Suppressor macrophage treated with lipopolysaccharide for 1 hour (primary cell): ENCODE data around the gene LRIG2.
"Not testable (repeated sequence)": the region's sequence is repeated elsewhere in the genome, so short reads cannot be mapped to it uniquely, and the experiment has no call there.

ENCODE experiments used
- DNase-seq, 3 donors: peaks; one replicate each; pipeline ENCODE4 v3.0.0-alpha.2; 2020 to 2022

Gene LRIG2

DNA sequence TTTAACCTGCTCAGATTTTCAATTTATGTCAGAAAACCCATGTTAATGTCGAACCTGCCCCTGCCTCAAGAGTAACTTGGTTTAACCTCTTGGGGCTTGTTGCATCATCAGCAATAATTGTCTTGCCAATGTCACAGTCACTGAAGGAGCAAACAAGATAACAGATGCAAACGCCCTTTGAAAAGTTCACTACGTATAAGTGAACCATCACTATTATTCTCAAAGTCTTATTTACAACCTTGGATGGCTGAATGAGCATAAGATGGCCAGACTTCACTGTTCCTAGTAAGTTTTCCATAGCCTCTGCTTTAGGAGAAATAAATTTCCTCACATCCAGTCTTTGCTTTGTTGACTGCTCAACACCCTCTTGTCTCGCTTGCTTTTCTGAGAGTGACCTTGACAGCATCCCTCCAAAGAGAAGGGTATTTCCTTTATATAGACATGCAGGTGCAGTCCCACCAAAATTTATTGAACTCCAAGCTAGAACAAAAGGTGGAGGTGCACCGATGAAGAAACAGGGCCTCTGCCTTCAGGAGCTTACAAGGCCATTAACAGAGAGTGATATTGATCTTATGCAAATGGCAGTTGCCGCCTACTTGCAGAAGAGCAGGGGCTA, 749 bp upstream of the LRIG2 start:
- DNase-seq: no peak

DNA sequence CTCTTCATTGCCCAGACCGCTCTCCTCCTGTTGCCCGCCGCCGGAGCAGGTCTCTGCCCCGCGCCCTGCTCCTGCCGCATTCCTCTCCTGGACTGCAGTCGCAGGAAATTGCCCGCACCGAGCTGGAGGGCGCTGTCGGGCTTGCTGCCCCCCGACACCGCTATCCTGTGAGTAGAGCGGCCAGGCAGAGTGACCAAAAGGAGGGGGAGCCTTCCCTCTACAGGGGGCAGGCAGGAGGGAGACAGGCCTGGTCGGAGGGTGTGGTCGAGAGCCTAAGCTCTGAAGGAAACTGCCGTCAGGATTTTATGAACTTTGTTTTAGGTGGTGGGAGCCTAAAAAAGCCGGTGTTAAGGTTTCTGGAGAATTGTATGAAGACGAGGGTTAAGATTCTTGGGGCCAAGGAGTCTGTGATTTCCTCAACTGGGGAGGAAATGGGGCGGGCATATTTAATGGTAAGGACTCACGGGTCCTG, 517 bp downstream of the LRIG2 start:
- peak; percentile 56 to 71 (median 57) for DNase-seq

DNA sequence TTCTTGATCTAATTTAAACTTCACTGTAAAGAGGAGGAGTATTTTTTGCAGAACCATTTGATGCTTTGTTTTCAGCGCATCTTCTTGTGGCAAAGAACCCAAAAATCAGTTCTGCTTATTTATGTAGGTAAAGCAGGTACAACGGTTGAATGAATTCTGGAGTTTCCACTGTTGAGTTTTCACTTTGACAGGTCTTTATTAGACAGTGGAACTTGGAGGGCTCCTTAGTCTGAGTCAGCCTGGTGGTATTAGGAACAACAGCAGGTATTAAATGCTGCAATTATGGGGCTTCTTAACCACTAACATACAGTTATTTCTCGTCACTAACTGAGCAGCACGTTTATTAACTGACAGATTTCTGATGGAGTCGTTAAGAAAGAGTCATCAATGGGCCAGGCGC, 1.2 kb downstream of the LRIG2 start:
- peak in 1 of 3 donors; percentile 3 for DNase-seq

DNA sequence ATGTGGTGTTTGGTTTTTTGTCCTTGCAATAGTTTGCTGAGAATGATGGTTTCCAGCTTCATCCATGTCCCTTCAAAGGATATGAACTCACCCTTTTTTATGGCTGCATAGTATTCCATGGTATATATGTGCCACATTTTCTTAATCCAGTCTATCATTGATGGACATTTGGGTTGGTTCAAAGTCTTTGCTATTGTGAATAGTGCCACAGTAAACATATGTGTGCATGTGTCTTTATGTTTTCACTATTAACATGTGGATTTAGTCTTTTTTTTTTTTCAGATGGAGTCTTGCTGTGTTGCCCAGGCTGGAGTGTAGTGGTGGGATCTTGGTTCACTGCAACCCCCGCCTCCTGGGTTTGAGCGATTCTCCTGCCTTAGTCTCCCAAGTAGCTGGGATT, 5.0 kb downstream of the LRIG2 start:
- DNase-seq: not testable (repeated sequence)

DNA sequence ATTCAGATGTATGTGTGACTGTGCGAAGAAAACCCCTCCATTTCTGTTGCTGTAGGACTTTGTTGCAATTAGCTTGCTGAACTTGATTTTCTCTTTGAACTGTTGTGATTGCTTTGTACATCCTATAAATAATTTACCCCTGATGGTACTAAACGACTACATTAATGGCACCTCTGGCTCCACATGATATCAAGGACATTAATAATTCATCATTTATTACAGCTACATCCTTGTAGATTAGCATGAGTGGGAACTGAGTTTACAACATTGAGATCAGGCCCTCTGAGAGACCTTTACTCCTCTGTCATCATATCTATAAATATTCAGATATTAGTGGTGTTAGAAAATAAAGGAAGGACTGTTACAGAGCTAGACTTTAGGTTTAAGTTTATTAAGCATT, 13.5 kb downstream of the LRIG2 start:
- no peak for DNase-seq

DNA sequence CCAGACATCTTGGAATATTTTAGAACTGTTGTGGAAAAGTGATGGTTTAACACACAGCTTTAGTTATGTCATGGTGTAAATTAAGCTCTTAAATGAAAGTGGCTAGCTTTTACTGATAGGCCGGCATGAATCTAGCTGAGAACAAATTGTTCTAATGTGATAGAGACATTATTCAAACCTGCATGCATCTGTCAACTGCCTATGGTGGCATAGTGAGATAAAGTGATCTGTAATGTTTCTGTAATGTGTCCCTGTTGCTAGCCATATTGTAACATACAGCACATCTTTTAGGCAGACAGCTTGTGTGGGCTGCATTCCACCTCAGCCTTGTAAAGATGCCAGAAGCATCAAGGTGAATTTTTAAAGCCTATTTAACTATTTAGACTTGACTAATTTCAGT, 16.0 kb downstream of the LRIG2 start:
- no peak for DNase-seq

DNA sequence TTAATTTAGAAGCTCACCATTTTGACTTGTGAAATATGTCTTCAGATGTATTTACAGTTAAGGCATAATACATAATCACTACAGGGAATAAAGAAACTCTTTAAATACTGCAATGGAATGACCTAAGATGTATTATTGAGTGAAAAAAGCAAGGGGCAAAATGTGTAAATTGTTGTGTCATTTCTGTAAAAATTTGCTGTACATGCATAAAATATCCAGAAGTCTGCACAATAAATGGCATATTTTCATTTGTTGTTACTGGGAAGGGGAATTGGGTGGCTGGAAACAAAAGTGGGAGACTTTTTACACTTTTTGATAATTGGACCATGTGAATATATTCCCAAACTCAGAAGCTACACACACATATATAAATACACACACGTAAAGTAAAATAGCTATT, 17.1 kb downstream of the LRIG2 start:
- DNase-seq: no peak

DNA sequence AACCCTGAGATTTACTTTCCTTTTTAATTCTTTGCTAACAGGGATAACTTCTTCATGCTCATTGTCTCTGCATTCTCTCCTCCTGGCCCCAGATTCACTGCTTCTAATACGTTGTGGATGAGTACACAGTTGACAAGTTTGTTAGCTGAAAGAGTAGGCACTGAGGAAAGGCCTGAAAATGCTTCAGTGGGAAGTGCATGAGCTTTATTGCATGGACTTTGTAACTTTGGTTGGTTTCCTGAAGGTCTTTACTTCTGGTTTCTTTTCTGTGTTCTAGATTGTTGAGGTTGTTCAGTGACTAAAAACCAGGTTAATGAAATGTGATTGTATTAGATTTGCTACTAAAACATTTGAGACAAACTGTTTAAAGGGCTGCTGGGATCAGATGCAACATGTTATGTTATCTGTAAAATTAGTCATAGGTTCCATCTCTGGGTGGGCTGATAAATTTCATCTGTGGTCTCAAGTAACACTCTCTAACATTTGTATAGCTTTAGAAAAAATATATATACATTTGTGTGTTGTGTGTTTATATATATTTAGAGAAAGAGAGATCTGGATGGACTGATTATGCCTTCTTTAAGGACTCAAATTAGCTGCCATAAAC, 19.1 kb downstream of the LRIG2 start:
- DNase-seq: no peak

DNA sequence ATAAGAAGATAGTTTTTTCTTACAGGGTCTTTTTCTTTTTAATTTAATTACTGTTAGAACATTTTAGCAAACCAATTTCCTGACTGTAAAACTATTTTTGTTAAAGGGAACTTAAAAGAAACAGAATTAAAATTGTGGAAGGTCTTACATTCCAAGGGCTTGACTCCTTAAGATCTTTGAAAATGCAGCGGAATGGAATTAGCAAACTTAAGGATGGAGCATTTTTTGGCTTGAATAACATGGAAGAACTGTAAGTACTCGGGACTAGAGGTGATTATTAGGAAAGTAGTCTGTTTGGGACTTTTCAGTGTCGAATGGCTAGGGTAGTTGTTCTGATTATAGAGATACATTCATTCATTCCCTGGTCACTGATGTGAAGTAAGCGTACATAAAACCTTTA, 21.5 kb downstream of the LRIG2 start:
- no peak for DNase-seq

DNA sequence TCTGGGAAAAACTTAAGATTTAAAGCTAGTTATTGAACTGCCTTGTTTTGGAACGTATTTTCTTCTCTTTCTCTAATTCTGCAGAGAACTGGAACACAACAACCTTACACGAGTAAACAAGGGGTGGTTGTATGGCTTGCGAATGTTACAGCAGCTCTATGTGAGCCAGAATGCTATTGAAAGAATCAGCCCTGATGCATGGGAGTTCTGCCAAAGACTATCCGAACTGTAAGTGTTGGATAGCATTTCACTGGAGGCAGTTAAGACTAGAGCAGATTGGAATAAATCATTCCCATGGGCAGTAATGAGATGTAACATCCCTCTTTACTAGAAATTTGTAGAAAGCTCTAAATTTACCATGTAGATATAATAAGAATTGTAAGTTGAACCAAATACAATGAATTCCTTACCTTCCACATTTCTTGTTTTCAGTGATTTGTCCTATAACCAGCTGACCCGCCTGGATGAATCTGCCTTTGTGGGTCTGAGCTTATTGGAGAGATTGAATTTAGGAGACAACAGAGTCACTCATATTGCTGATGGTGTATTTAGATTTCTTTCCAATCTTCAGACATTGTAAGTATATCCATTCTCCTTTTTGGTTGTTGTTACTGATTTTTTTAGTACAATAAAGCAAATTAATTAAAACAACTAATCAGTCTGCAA, 22.9 kb downstream of the LRIG2 start:
- DNase-seq: no peak

DNA sequence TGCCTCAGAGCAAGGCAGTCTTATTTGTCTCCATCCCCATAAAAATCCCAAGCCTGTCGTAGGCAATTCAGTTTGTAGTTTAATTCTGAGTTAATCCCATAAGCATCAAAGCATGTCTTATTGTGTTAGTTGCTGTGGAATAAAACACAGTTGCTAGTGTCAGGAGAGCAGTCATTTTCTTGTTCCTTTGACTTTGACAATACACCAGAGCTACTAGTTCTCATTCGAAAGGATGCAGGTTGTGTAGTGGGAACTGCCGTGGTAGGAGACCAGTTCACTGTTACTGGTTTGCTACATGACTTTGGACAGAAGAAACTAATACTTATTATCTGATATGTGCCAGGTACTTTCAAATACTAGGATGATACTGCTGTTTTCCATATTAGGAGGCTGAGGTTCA, 23.5 kb downstream of the LRIG2 start:
- no peak for DNase-seq

DNA sequence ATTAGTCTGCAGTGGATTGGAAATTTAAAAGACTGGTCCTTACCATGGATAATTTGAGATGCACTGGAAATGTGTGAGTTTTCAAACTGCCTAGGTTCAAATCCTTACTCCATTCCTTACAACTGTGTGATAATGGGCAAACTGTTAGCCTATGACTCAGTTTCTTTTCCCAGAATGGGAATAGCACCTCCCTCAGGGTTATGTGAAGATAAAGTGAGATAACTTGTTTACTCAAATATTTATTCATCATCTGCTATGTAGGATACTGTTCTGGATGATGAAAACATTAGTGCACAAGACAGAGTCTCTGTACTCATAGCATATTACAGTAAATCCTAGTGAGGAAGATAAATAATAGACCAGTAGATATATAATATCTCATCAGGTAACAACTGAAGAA, 28.6 kb downstream of the LRIG2 start:
- DNase-seq: no peak

DNA sequence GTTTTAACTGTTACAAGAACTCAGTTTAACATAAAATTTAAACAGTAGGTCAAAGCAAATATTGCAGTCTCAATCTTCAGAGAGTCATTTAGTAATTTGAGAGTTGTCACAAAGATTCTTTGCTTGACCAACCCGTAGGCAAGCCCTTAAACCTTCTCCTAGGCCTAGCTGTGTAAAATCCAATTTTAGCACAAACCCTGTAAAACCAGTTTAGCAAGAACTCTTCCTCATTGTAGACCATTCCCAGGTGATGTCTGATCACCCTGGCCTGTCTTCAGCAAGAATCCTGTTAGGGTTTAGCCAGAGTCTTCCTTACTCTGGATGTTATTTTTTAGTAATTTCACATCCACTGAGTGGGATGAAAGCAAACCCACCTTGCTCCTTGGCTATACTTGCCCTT, 30.1 kb downstream of the LRIG2 start:
- no peak for DNase-seq

DNA sequence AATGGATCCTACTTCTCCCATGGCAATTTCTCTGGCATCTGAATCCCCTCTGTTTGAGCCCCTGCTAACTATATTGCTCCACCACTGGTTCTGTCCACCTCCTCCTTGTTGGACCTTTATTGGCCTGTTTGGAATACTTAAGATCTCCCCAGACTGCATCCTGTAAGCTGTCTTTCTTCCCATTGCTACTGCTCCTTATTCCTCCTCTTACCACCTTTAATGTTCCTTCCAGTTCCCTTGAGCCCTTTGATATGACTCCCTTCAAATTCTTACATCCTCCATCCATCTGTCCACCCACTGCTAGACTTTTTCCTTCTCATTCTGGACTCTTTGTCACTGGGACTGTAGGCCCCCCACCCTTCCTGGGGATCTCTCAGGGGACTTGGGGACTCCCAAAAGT, 31.0 kb downstream of the LRIG2 start:
- DNase-seq: no peak

DNA sequence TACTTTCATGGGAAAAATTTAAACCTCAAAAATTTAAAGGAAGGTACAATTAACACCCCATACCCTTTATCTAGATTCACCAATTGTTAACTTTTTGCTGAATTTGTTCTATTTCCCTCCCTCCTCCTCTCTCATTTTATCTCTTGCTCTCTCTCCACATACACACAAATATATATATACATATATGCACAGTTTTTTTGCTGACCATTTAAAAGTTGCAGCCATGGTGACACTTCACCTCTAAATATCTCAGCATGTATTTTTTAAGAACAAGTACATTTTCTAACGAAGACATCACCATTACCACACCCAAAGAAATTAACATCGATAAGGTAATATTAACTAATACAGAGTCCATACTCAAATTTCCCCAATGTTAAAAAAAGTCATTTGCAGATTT, 33.9 kb downstream of the LRIG2 start:
- no peak for DNase-seq

DNA sequence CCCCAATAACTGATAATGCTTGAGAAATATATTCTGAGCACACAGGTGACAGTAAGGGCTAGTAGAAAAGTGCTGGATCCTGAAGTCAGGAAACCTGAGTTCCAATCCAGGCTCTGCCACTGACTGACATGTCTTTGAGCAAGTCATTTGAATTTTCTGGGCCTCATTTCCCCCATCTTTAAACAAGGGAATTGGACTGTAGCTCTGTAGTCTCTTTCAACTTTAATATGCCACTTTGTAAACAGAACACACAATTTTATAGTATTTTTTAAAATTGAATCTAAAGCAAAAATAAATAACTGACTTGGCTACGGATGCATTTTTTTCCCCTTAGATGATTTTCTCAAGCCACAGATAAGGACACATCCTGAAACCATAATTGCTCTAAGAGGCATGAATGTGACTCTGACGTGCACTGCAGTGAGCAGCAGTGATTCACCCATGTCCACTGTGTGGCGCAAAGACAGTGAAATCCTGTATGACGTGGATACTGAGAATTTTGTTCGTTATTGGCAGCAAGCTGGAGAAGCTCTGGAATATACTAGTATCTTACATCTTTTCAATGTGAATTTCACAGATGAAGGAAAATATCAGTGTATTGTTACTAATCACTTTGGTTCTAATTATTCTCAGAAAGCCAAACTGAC, 37.0 kb downstream of the LRIG2 start:
- no peak for DNase-seq

DNA sequence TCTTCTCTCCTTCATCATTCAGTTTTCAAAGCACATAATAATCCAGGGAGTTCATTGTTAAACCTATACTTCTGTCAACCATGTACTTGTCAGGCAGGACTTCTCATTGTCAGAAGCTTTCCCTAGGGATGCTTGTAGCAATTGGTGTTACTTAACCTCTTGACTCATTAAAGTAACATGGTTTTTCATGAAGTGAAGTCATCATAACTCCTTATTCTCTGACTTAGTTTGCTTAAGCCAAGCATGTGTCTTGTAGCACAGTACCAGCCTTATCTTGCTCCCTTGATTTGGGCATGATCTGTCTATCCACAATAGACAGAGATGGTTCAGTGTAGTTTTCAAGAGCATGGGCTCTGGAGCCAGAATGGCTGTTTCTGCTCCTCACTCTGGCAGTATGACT, 45.3 kb downstream of the LRIG2 start:
- no peak for DNase-seq

DNA sequence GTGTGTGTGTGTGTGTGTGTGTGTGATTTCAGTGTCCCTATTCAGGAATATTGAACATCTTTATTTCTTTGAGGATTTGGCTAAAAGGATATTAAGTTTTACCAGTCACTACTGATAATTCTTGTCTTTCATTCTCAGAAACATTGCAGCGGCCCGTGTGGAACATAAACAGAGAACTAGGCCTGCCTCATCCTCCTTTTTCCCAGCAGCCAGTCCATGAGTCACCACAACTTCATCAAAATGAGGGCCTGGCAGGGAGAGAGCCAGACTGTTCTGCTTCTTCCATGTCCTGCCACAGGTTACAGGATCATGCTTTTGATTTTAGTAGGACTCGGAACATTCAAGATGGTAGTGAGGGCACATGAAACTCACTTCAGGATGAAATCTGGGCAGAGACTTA, 50.7 kb downstream of the LRIG2 start:
- DNase-seq: no peak

DNA sequence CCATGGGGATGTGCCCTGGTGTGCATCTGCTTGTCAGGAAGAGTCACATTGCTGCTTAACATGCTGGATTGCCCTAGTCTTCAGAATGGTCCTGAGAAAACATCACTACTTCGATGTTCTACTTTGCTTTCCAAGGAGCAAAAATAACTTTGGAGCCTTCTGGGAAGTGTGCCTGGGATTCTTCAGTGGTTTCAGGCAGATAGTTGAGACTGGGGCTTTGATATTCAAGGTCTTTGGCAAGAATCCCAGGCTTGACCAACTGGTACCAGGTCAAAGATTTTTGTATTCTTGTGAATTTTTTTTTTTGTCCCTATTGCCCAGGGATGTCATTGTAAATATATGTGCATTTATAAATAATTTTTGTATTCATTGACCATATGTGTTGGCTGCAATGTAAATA, 51.4 kb downstream of the LRIG2 start:
- no peak for DNase-seq

DNA sequence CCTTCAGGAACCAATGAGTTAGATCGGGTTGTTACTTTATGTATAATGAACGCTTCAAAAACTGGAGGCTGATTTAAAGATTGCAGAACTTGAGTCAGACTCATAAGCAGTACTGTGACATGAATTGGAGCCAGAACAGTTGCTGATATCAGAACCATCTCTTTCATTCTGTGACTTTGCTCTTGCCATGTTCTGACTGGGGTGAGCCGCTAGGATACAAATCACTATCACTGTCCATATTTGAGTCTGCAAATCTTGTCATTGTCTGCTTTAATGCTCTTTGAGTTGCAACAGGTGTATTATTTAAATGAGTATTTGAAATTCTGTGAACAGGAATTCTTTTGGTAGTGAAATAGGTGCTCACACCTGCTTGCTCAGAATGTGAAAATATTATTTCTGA, 52.5 kb downstream of the LRIG2 start:
- no peak for DNase-seq

DNA sequence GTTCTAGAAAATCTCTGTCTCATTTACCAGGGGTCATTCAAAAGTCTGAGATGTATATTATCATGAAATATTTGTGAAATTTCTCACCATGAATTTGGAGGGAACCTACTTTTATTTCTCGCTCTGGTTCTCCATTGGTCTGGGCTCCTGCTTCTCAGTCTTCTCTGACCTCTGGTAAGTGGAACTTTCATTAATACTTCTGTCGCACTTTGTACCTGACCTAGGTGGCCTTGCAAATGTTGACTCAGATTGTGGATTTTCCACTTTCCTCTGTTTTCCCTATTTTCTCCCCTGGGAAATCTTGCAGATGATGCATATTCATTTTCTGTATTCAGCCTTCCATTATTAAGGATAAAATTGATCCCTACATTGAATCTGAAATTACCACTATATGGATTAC, 53.2 kb downstream of the LRIG2 start:
- no peak for DNase-seq

DNA sequence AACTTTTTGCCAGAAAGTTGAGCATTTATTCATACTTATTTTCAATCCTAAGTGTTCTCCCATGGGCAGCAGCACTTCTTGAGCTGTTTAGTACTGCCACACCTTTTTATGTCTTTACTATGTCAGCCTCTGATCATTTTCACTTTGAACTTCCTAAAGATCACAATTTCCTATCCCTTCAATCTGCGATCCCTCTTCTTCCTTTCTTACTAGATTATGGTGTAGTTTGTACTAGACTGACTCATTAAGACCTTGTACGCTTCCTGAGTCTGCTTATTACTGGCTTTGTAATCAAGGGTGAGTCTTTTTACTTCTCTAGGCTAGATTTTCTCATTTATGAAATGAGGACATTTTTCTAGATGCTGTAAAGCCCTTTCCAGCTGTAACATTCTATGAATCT, 55.1 kb downstream of the LRIG2 start:
- DNase-seq: no peak

DNA sequence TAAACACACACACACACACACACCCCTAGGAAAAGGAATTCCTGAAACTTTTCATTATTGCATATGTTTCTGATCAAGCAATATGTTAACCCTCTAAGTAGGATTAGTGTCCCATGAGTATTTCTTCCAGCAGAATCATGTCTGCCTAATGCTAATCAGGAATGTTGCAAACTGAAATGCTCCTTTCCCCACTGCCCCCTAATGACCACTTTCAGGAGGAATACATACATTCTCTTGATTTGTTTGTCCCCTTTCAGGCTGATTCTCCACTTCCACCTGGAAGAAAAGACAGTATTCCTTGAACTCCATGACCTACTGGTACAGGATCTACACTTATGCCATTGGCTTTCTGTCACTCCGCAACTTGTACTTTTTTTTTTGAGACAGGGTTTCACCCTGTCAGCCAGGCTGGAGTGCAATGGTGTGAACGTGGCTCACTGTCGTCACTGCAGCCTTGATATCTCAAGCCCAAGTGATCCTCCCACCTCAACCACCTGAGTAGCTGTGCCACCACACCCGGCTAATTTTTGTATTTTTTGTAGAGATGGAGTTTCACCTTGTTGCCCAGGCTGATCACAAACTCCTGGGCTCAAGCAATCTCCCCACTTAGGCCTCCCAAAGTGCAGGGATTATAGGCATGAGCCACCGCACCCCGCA, 56.7 kb downstream of the LRIG2 start:
- DNase-seq: no peak

DNA sequence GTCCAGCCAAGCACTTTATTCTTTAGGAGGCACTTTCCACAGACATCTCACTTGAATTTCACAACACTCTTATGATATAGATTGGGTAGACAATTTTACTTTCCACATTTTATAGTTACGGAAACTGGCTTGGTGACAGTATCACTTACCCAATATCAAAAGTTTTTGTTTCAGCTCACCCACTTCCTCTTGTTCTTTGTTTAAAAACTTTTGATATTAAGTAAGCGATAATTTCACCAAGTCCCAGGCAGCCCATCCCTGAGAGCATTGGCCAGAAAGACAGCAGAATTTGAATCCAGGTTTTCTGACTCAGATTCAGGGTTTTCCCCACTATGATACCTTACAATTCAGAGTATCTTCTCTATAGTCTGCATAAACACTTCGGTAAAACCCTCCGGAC, 60.0 kb downstream of the LRIG2 start:
- DNase-seq: peak; percentile 83 to 96 (median 94)
